Measurements from ENCODE around the gene JAZF1. TPM values are rescaled to one million over a fixed set of nuclear protein-coding genes. Genes with fewer than 3 reads are reported as not detected.
A peak's percentile ranks its signal among the peaks of the same experiment; 100 is the strongest.

JAZF1 gene
- total RNA-seq, 2 donors from 2014 or later: 9.3 to 37.4 TPM

- Histone ChIP-seq H3K27ac (no peak overlapping the region), H3K9me3 (no peaks in the 10 kb centered on the region), H3K4me1 (replicated peaks) (no peaks in the 10 kb centered on the region), H3K36me3 (no peaks in the 10 kb centered on the region), H3K27me3 (replicated peaks; ENCODE audit: insufficient read depth) (no peaks in the 10 kb centered on the region), H3K4me3 (no peak overlapping the region)
- DNase-seq (ENCODE audit: low spot score): no peak
- intact Hi-C loops (cut with DNase I): no loop called here
- TF ChIP-seq POLR2A (IDR thresholded peaks at IDR 0.05): no peak
These were observed 113.4 kb downstream of the JAZF1 start for GRCh38 chr7:28067171-28067570.

- H3K4me3 ChIP-seq: no peak overlapping the region
- H3K36me3 ChIP-seq: no peaks in the 10 kb centered on the region
- H3K27ac ChIP-seq: peak overlapping the region; percentile 13 to 35
- 30% methylated on average over 8 of the region's 8 CpGs for WGBS
- intact Hi-C loops (cut with DNase I): no loop called here
- H3K27me3 ChIP-seq (replicated peaks; ENCODE audit: insufficient read depth): no peaks in the 10 kb centered on the region
- H3K9me3 ChIP-seq: no peaks in the 10 kb centered on the region
- TF ChIP-seq POLR2A (IDR thresholded peaks at IDR 0.05): no peak
- no peak for TF ChIP-seq POLR2AphosphoS5 (IDR thresholded peaks at IDR 0.05)
- no peak for TF ChIP-seq CTCF (IDR thresholded peaks at IDR 0.05)
- H3K4me1 ChIP-seq (replicated peaks): no peaks in the 10 kb centered on the region
- DNase-seq (ENCODE audit: low spot score): no peak
These were observed 114.8 kb downstream of the JAZF1 start for GRCh38 chr7:28065721-28066285.

- peak overlapping the region; percentile 13 to 28 for H3K27ac ChIP-seq
- no peak overlapping the region for H3K4me3 ChIP-seq
- no peaks in the 10 kb centered on the region for H3K36me3 ChIP-seq
- intact Hi-C loops (cut with DNase I): no loop called here
- no peaks in the 10 kb centered on the region for H3K4me1 ChIP-seq (replicated peaks)
- H3K27me3 ChIP-seq (replicated peaks; ENCODE audit: insufficient read depth): no peaks in the 10 kb centered on the region
- DNase-seq (ENCODE audit: low spot score): peak; percentile 40
- 43% methylated on average over 7 of the region's 7 CpGs for WGBS
- no peaks in the 10 kb centered on the region for H3K9me3 ChIP-seq
- TF ChIP-seq POLR2AphosphoS5 (IDR thresholded peaks at IDR 0.05) (peak; percentile 45), POLR2A (IDR thresholded peaks at IDR 0.05) (no peak)
These were observed 115.3 kb downstream of the JAZF1 start for GRCh38 chr7:28065308-28065707.

GRCh38 chr7:28064437-28064836, 116.2 kb downstream of the JAZF1 start:
- Histone ChIP-seq H3K4me1 (replicated peaks) (no peaks in the 10 kb centered on the region), H3K36me3 (no peaks in the 10 kb centered on the region), H3K27ac (peak overlapping the region in 1 of 2 donors; percentile 13), H3K27me3 (replicated peaks; ENCODE audit: insufficient read depth) (no peaks in the 10 kb centered on the region), H3K9me3 (no peaks in the 10 kb centered on the region), H3K4me3 (no peak overlapping the region)
- TF ChIP-seq POLR2AphosphoS5 (IDR thresholded peaks at IDR 0.05) (no peak), CTCF (IDR thresholded peaks at IDR 0.05) (no peak), POLR2A (IDR thresholded peaks at IDR 0.05) (no peak)
- DNase-seq (ENCODE audit: low spot score): no peak
- intact Hi-C loops (cut with DNase I): loop anchor here (5.0 kb wide), 1 partner anchor 33 kb away; no protein-coding TSS in a partner anchor

GRCh38 chr7:28062197-28062991, 118.2 kb downstream of the JAZF1 start:
- TF ChIP-seq POLR2A (IDR thresholded peaks at IDR 0.05) (no peak), CTCF (IDR thresholded peaks at IDR 0.05) (peak in 3 of 4 experiments; percentile 36 to 52 (median 45)), POLR2AphosphoS5 (IDR thresholded peaks at IDR 0.05) (no peak)
- H3K4me1 ChIP-seq (replicated peaks): no peaks in the 10 kb centered on the region
- H3K27me3 ChIP-seq (replicated peaks; ENCODE audit: insufficient read depth): no peaks in the 10 kb centered on the region
- no peaks in the 10 kb centered on the region for H3K9me3 ChIP-seq
- no peak overlapping the region for H3K27ac ChIP-seq
- H3K4me3 ChIP-seq: no peak overlapping the region
- intact Hi-C loops (cut with DNase I): loop anchor here (5.0 kb wide), 1 partner anchor 35 kb away; no protein-coding TSS in a partner anchor
- no peaks in the 10 kb centered on the region for H3K36me3 ChIP-seq
- peak; percentile 40 for DNase-seq (ENCODE audit: low spot score)
- WGBS: 65% methylated on average over 12 of the region's 12 CpGs

Measured in prostate gland (tissue), 2 donors.